Measurements from ENCODE around the gene SLAMF8.

SLAMF8 gene

GRCh38 chr1:159799446-159799985, 27.2 kb upstream of the SLAMF8 start:
- TF ChIP-seq CTCF (conservative IDR thresholded peaks at IDR 0.05; ENCODE audit: low read depth, low read length), result no peak
- no peak for DNase-seq (ENCODE audit: low read depth)
- H3K4me3 ChIP-seq (ENCODE audit: low read length), result no peak overlapping the region

GRCh38 chr1:159800177-159800930, 26.3 kb upstream of the SLAMF8 start:
- DNase-seq (ENCODE audit: low read depth), result no peak
- H3K4me3 ChIP-seq (ENCODE audit: low read length), result no peak overlapping the region

GRCh38 chr1:159802111-159802510, 24.6 kb upstream of the SLAMF8 start, which contains the start of gene FCRL6:
FCRL6 (plus strand) TSS chr1:159802360; CDS start chr1:159802425, 65 bp downstream.
- H3K4me3 ChIP-seq (ENCODE audit: low read length), result no peak within 1 kb of the TSS
- no peak for DNase-seq (ENCODE audit: low read depth)
- TF ChIP-seq CTCF (conservative IDR thresholded peaks at IDR 0.05; ENCODE audit: low read depth, low read length), result no peak

More at GRCh38 chr1:159800177-159800930, 26.3 kb upstream of the SLAMF8 start:
- TF ChIP-seq CTCF (conservative IDR thresholded peaks at IDR 0.05; ENCODE audit: low read depth, low read length), result no peak

GRCh38 chr1:159803956-159804689, 22.6 kb upstream of the SLAMF8 start:
- no peak for TF ChIP-seq CTCF (conservative IDR thresholded peaks at IDR 0.05; ENCODE audit: low read depth, low read length)
- no peak for DNase-seq (ENCODE audit: low read depth)
- H3K4me3 ChIP-seq (ENCODE audit: low read length), result no peak overlapping the region

- DNase-seq (ENCODE audit: low read depth), result no peak
- H3K4me3 ChIP-seq (ENCODE audit: low read length), result no peak overlapping the region
- no peak for TF ChIP-seq CTCF (conservative IDR thresholded peaks at IDR 0.05; ENCODE audit: low read depth, low read length)
Observed at GRCh38 chr1:159804924-159805323, 21.7 kb upstream of the SLAMF8 start.

DNA sequence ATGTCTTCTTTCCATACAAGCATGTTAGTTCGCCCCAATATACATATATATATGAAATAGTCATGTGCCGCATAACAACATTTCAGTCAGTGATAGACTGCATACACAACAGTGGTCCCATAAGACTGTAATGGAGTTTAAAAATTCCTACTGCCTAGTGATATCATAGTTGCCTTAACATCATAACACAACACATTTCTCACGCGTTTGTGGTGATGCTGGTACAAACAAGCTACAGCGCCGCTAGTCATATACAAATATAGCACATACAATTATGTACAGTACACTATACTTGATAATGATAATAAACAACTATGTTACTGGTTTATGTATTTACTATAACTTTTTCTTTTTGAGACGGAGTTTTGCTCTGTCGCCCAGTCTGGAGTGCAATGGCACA, 10.7 kb upstream of the SLAMF8 start:
- no peak for DNase-seq (ENCODE audit: low read depth)
- H3K4me3 ChIP-seq (ENCODE audit: low read length), result no peak overlapping the region
- TF ChIP-seq CTCF (conservative IDR thresholded peaks at IDR 0.05; ENCODE audit: low read depth, low read length), result no peak
